Measurements from ENCODE around the gene RAB38.

- no peak for TF ChIP-seq CTCF (IDR thresholded peaks at IDR 0.05)
- TF ChIP-seq POLR2A (IDR thresholded peaks at IDR 0.05) = no peak
Measured at GRCh38 chr11:88208745-88209144, 33.5 kb upstream of the RAB38 start.

Measured in uterus (tissue), 2 donors.